Chondrocyte (in vitro differentiated cells): Measurements from ENCODE around the gene ZNF805. TPM values are rescaled to one million over a fixed set of nuclear protein-coding genes. Genes with fewer than 3 reads are reported as not detected.
A peak's percentile ranks its signal among the peaks of the same experiment; 100 is the strongest.

Experiments
- DNase-seq: peaks from one replicate; pipeline ENCODE4 v3.0.0; 2021; ENCODE audit warnings: mixed read lengths, low spot score
- H3K27ac Mint-ChIP-seq: one replicate; pipeline ENCODE4 v1.8.0; 2021; ENCODE audit warnings: mild to moderate bottlenecking, moderate library complexity, mixed read lengths; ENCODE audit not compliant: unreplicated experiment
- H3K27me3 Mint-ChIP-seq: 2 replicates; pipeline ENCODE4 v1.8.0; 2021; ENCODE audit warnings: low read depth, mixed read lengths
- H3K36me3 Mint-ChIP-seq: 2 replicates; pipeline ENCODE4 v1.8.0; 2021; ENCODE audit warnings: low read depth, mixed read lengths
- H3K4me1 Mint-ChIP-seq: 2 replicates; pipeline ENCODE4 v1.8.0; 2021; ENCODE audit warnings: low read depth, mild to moderate bottlenecking, mixed read lengths
- H3K4me3 Mint-ChIP-seq: one replicate; pipeline ENCODE4 v1.8.0; 2021; ENCODE audit warnings: mild to moderate bottlenecking, moderate library complexity, mixed read lengths; ENCODE audit not compliant: unreplicated experiment
- H3K9me3 Mint-ChIP-seq: 2 replicates; pipeline ENCODE4 v1.8.0; 2021; ENCODE audit warnings: low read depth, mixed read lengths
- CTCF ChIP-seq: fragments of 200-600 bp; sonication (generic); IDR thresholded peaks from 2 replicates; pipeline ENCODE4 v1.5.0; 2021; ENCODE audit warnings: antibody characterized with exemption, mild to moderate bottlenecking, moderate library complexity
- total RNA-seq: library from RNA; stranded (reverse); gene quantifications from 3 replicates; pipeline ENCODE4 v1.2.1, GENCODE V29; 2021

Gene ZNF805
- total RNA-seq, 1 donor from 2014 or later = 24.3 TPM

GRCh38 chr19:57263244-57263741 lies 22.9 kb downstream of the ZNF805 start:
- TF ChIP-seq CTCF = no peak
- H3K27me3 Mint-ChIP-seq = no peaks in the 10 kb centered on the region
- no peak overlapping the region for H3K27ac Mint-ChIP-seq
- DNase-seq = no peak
- H3K4me1 Mint-ChIP-seq = no peaks in the 10 kb centered on the region
- H3K36me3 Mint-ChIP-seq = peaks cover 21% of the 10 kb centered on the region
- H3K9me3 Mint-ChIP-seq = peaks cover 5% of the 10 kb centered on the region
- H3K4me3 Mint-ChIP-seq = no peak overlapping the region

GRCh38 chr19:57267291-57267690 lies 26.9 kb downstream of the ZNF805 start:
- H3K27me3 Mint-ChIP-seq = no peaks in the 10 kb centered on the region
- peaks cover 8% of the 10 kb centered on the region for H3K4me1 Mint-ChIP-seq
- DNase-seq = no peak
- no peak for TF ChIP-seq CTCF
- H3K27ac Mint-ChIP-seq = no peak overlapping the region
- H3K4me3 Mint-ChIP-seq = no peak overlapping the region
- no peaks in the 10 kb centered on the region for H3K9me3 Mint-ChIP-seq
- H3K36me3 Mint-ChIP-seq = peaks cover 5% of the 10 kb centered on the region

- Mint-ChIP-seq H3K27ac (peak overlapping the region; percentile 34), H3K4me1 (peaks cover 8% of the 10 kb centered on the region), H3K9me3 (no peaks in the 10 kb centered on the region), H3K36me3 (peaks cover 5% of the 10 kb centered on the region), H3K27me3 (no peaks in the 10 kb centered on the region), H3K4me3 (no peak overlapping the region)
- TF ChIP-seq CTCF = no peak
- no peak for DNase-seq
These were observed 29.3 kb downstream of the ZNF805 start for GRCh38 chr19:57269515-57270250.

- Mint-ChIP-seq H3K27me3 (no peaks in the 10 kb centered on the region), H3K27ac (no peak overlapping the region), H3K4me3 (no peak overlapping the region), H3K4me1 (peaks cover 8% of the 10 kb centered on the region), H3K9me3 (no peaks in the 10 kb centered on the region), H3K36me3 (peaks cover 5% of the 10 kb centered on the region)
- TF ChIP-seq CTCF = no peak
- no peak for DNase-seq
These were observed 30.8 kb downstream of the ZNF805 start for GRCh38 chr19:57271280-57271679.

GRCh38 chr19:57273014-57273413 lies 32.6 kb downstream of the ZNF805 start:
- H3K36me3 Mint-ChIP-seq = peaks cover 7% of the 10 kb centered on the region
- peaks cover 8% of the 10 kb centered on the region for H3K4me1 Mint-ChIP-seq
- no peaks in the 10 kb centered on the region for H3K27me3 Mint-ChIP-seq
- H3K9me3 Mint-ChIP-seq = no peaks in the 10 kb centered on the region
- no peak overlapping the region for H3K4me3 Mint-ChIP-seq
- TF ChIP-seq CTCF = no peak
- no peak overlapping the region for H3K27ac Mint-ChIP-seq
- DNase-seq = no peak
